Adrenal gland (tissue), 5 donors: Measurements from ENCODE around the gene RASA2.

Experiments used
- POLR2A ChIP-seq, 2 donors: fragments of 450-650 bp; IDR thresholded peaks; one replicate each; pipeline ENCODE4 v1.6.1; 2017; ENCODE audit warnings: antibody characterized with exemption in 2 of 2, mild to moderate bottlenecking in 2 of 2, moderate library complexity in 1 of 2
- TF ChIP-seq, protein P1 (sequence below), 6 experiments: fragments of 450-650 bp in 4 of 6; fragments of 200-600 bp in 2 of 6; sonication (generic) in 1 of 6; IDR thresholded peaks; 1 replicate in 5 of 6; 2 replicates in 1 of 6; pipeline versions ENCODE4 v1.5.1 to v1.8.0; 2016 to 2021; ENCODE audit warnings: antibody characterized with exemption in 6 of 6, mild to moderate bottlenecking in 2 of 6, moderate library complexity in 1 of 6
- donor health status: DM: no; HTN: no; CAD: no.

DNA sequence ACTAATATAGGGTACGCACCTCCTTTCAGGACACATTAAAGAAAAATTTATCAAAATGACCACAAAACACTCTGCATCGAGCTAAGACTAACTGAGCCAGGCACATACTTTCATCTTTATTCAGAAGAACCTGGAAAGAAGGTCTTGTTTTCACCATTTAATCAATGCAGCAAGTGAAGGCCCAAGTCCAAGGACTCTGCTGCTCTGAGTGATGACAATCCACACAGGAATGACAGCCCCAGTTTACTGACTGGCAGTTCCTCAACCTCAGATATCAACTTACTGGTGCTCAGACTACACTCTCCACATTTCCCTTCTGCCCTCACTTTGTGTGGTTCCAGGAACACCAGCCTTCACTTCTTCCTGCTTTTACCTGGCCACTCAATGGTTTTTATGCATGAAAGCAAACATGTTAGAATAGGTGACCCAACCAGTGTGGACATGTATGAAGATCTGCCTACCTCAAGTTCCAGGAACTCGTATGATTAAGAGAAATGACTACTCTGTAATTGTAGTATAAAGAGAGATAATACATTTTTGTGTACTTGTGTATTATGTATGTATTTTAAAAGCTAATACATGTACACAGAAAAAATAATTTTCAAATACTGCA lies 29.1 kb upstream of the RASA2 start:
- TF ChIP-seq, protein P1, sequence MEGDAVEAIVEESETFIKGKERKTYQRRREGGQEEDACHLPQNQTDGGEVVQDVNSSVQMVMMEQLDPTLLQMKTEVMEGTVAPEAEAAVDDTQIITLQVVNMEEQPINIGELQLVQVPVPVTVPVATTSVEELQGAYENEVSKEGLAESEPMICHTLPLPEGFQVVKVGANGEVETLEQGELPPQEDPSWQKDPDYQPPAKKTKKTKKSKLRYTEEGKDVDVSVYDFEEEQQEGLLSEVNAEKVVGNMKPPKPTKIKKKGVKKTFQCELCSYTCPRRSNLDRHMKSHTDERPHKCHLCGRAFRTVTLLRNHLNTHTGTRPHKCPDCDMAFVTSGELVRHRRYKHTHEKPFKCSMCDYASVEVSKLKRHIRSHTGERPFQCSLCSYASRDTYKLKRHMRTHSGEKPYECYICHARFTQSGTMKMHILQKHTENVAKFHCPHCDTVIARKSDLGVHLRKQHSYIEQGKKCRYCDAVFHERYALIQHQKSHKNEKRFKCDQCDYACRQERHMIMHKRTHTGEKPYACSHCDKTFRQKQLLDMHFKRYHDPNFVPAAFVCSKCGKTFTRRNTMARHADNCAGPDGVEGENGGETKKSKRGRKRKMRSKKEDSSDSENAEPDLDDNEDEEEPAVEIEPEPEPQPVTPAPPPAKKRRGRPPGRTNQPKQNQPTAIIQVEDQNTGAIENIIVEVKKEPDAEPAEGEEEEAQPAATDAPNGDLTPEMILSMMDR (IDR thresholded peaks at IDR 0.05): no peak
- TF ChIP-seq POLR2A (IDR thresholded peaks at IDR 0.05): no peak
